ENCODE measurements around the gene KRTAP10-4.
"Not testable (repeated sequence)": the region's sequence is repeated elsewhere in the genome, so short reads cannot be mapped to it uniquely, and the experiment has no call there.

The KRTAP10-4 gene

DNA sequence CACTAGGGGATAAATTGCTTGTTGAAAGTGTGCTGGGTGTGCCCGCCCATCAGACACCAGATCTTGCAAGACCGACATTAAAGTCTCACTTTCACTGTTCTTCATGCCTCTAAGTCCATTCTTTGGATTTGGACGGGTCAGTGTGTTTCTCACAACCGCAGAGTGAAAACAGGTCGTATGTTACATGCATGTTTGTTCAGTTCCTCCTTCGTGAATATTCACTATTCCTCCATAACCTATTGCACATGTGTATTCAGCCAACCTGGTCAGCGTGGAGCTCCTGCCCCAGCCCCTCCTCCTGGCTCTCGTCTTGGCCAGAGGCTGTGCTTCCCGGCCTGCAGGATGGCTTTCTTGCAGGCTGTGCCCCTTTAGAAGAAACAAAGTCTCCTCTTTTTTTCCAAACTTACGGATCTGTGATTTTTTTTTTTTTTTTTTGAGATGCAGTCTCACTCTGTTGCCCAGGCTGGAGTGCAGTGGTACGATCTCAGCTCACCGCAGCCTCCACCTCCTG is 20.9 kb downstream of the KRTAP10-4 start:
- DNase-seq (ENCODE audit: low spot score): no peak
- TF ChIP-seq, protein P1, sequence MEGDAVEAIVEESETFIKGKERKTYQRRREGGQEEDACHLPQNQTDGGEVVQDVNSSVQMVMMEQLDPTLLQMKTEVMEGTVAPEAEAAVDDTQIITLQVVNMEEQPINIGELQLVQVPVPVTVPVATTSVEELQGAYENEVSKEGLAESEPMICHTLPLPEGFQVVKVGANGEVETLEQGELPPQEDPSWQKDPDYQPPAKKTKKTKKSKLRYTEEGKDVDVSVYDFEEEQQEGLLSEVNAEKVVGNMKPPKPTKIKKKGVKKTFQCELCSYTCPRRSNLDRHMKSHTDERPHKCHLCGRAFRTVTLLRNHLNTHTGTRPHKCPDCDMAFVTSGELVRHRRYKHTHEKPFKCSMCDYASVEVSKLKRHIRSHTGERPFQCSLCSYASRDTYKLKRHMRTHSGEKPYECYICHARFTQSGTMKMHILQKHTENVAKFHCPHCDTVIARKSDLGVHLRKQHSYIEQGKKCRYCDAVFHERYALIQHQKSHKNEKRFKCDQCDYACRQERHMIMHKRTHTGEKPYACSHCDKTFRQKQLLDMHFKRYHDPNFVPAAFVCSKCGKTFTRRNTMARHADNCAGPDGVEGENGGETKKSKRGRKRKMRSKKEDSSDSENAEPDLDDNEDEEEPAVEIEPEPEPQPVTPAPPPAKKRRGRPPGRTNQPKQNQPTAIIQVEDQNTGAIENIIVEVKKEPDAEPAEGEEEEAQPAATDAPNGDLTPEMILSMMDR (IDR thresholded peaks at IDR 0.05; ENCODE audit: borderline replicate concordance, control extremely low read depth, extremely low read depth, insufficient read depth, missing control alignments): no peak
- in situ Hi-C loops (cut with MboI; ENCODE audit: low sequenced_read_pairs, unreplicated experiment): no loop called here

DNA sequence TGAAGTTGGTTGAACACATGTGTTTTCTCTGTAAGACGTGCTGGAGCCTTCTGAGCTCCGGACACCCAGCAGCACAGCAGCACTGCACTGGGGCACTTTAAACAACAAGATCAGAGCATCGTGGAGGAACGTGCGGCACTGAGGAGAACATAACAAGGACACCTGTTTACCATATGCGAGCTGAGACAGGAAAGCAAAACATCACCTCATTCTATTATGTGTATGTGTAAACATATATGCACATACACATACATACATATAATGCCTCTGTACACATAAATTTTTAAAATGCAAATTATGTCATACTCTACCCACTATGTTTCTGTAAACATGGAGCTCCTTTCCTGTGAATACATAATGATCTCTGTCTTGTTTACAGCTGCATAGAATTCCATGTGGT is 22.0 kb downstream of the KRTAP10-4 start:
- DNase-seq (ENCODE audit: low spot score): no peak
- in situ Hi-C loops (cut with MboI; ENCODE audit: low sequenced_read_pairs, unreplicated experiment): no loop called here
- TF ChIP-seq, protein P1 (IDR thresholded peaks at IDR 0.05; ENCODE audit: borderline replicate concordance, control extremely low read depth, extremely low read depth, insufficient read depth, missing control alignments): no peak

DNA sequence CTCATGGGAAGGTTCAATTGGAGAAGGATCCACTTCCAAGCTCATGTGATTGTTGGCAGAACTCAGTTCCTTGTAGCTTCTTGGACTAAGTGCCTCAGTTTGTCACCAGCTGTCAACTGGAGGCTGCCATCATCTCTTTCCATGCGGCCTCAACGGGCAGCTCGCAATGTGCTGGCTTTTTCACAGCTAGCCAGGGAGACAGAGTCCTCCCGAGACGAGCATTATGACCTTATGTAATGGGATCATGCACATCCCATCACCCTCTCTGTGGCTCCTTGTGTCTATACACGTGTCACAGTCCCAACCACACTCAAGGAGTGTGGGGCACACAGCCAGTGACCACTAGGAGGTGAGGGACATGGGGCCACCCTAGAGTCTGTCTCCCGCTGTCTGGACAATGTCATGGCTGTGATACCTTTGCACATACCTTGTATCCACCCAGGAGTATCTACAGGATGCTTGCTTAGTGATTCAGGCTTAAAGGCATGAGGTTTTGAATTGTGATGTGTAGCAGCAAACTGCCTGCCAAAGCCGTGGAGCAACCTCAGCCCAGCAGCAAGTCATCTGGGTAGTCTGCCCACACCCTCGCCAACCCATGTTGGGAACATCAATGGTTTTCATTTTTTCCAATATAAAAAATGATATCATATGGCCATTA is 22.7 kb downstream of the KRTAP10-4 start:
- in situ Hi-C loops (cut with MboI; ENCODE audit: low sequenced_read_pairs, unreplicated experiment): no loop called here
- DNase-seq (ENCODE audit: low spot score): no peak
- TF ChIP-seq, protein P1 (IDR thresholded peaks at IDR 0.05; ENCODE audit: borderline replicate concordance, control extremely low read depth, extremely low read depth, insufficient read depth, missing control alignments): no peak

DNA sequence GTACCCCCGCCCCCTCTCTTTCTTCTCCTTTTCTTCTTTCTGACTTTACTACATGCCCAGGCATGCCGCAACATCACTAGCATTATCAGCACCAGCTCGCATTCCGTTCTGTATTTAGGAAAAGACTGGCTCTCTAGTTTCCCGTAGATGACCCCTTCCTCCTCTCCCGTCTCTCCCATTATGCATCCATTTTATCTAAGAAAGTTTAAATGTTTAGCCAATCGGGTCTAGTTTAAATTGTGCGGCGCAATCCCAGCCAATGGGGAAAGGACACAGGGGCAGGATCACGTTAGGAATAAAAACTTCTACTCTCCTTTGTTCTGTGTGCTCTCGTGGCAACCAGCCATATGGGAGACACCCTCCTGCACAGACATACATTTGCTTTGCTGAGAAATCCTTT is 24.5 kb downstream of the KRTAP10-4 start:
- DNase-seq (ENCODE audit: low spot score): no peak
- TF ChIP-seq, protein P1 (IDR thresholded peaks at IDR 0.05; ENCODE audit: borderline replicate concordance, control extremely low read depth, extremely low read depth, insufficient read depth, missing control alignments): no peak
- in situ Hi-C loops (cut with MboI; ENCODE audit: low sequenced_read_pairs, unreplicated experiment): no loop called here

DNA sequence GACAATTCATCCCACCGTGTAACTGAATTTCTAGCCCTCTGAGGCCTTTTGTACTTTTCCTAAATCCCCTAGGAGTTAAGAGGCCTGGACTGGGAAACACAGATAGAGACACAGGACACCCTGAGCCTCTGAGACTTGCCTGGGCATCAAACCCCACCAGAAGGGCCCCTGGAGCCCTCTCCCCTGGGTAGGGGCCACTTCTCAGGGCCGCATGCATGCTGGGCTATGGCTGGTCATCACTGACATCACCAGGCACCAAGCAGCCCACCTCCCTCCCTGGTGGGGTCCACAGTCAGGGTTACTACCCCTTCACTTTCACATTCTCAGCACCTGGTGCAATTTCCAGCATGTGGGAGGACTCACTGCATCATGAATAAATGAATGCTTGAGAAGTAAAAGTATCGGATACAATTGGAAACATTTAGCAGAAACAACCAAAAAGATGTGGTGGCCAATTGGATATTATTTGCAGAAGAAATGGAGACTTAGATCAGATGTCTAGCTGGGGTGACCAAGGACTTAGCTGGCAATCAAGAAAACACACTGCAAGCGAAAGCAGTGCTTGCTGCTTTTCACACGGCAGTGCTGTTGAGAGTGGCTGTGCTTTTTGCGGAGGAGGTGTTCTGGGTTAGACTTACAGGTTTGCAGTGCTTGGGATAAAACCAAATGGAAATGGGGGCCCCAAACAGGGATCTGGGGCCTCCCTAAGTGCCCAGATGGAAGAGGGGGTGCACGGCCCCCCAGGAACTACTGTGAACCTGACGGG is 25.9 kb downstream of the KRTAP10-4 start:
- TF ChIP-seq, protein P1 (IDR thresholded peaks at IDR 0.05; ENCODE audit: borderline replicate concordance, control extremely low read depth, extremely low read depth, insufficient read depth, missing control alignments): no peak
- DNase-seq (ENCODE audit: low spot score): no peak
- in situ Hi-C loops (cut with MboI; ENCODE audit: low sequenced_read_pairs, unreplicated experiment): no loop called here

DNA sequence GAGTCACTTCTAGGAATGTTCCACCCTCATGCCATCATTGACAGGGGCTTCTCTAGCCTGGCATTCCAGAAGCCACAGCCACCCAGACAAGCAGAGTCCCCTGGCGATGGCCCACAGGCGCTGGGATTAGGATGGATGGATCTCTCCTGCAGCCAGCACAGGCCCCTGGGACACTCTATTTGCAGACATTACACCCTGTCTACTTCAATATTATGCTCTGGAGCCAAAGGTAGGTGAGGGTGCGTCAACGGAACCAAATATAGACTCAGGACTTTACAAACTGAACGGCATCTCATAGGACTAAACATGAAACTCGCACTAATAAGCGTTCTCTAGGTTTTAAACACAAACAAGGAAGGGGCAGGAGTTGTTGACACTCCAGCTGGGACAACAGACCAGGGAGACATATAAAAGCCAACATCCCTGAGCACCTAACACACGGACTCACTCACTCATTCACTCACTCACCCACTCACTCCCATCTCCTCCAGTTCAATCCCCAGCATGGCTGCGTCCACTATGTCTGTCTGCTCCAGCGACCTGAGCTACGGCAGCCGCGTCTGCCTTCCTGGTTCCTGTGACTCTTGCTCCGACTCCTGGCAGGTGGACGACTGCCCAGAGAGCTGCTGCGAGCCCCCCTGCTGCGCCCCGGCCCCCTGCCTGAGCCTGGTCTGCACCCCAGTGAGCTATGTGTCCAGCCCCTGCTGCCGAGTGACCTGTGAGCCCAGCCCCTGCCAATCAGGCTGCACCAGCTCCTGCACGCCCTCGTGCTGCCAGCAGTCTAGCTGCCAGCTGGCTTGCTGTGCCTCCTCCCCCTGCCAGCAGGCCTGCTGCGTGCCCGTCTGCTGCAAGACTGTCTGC is 26.8 kb downstream of the KRTAP10-4 start, which contains the start of gene KRTAP10-7:
Gene KRTAP10-7 (plus strand): TSS at position 480 of the 861 bp plus-strand sequence. CDS start 25 bp downstream, at position 505.
- DNase-seq (ENCODE audit: low spot score); in situ Hi-C loops (cut with MboI; ENCODE audit: low sequenced_read_pairs, unreplicated experiment): not testable (repeated sequence)

DNA sequence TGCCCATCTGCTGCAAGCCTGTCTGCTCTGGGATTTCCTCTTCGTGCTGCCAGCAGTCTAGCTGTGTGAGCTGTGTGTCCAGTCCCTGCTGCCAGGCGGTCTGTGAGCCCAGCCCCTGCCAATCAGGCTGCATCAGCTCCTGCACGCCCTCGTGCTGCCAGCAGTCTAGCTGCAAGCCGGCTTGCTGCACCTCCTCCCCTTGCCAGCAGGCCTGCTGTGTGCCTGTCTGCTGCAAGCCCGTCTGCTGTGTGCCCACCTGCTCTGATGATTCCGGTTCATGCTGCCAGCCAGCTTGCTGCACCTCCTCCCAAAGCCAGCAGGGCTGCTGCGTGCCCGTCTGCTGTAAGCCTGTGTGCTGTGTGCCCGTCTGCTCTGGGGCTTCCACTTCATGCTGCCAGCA is 27.6 kb downstream of the KRTAP10-4 start:
- DNase-seq (ENCODE audit: low spot score); in situ Hi-C loops (cut with MboI; ENCODE audit: low sequenced_read_pairs, unreplicated experiment): not testable (repeated sequence)
